ENCODE measurements around the gene FCN1.

The FCN1 gene

GRCh38 chr9:134863941-134864820, 53.5 kb downstream of the FCN1 start (continued):
- no peak for TF ChIP-seq CSDC2 (CRISPR knock-in tag; IDR thresholded peaks at IDR 0.05)
- no peak for TF ChIP-seq PPARA (CRISPR knock-in tag; IDR thresholded peaks at IDR 0.05; ENCODE audit: borderline replicate concordance)
- TF ChIP-seq ESRRG (CRISPR knock-in tag; IDR thresholded peaks at IDR 0.05) = no peak
- no peak for TF ChIP-seq ZNF70 (CRISPR knock-in tag; IDR thresholded peaks at IDR 0.05)
- TF ChIP-seq ISL1 (CRISPR knock-in tag; IDR thresholded peaks at IDR 0.05) = no peak
- no peak for TF ChIP-seq ZNF8 (CRISPR knock-in tag; IDR thresholded peaks at IDR 0.05)

GRCh38 chr9:134863306-134863902, 54.3 kb downstream of the FCN1 start:
- ATAC-seq = no peak
- no peak for TF ChIP-seq CREB5 (CRISPR knock-in tag; IDR thresholded peaks at IDR 0.05; ENCODE audit: low read depth)
- no peak for TF ChIP-seq ZFP30 (CRISPR knock-in tag; IDR thresholded peaks at IDR 0.05)
- no peak for TF ChIP-seq ZFP3 (CRISPR knock-in tag; IDR thresholded peaks at IDR 0.05)
- TF ChIP-seq TOX (CRISPR knock-in tag; IDR thresholded peaks at IDR 0.05; ENCODE audit: borderline replicate concordance) = no peak
- no peak for TF ChIP-seq ZNF70 (CRISPR knock-in tag; IDR thresholded peaks at IDR 0.05)
- TF ChIP-seq GLIS3 (CRISPR knock-in tag; IDR thresholded peaks at IDR 0.05) = no peak
- TF ChIP-seq PPARA (CRISPR knock-in tag; IDR thresholded peaks at IDR 0.05; ENCODE audit: borderline replicate concordance) = no peak
- TF ChIP-seq ESRRG (CRISPR knock-in tag; IDR thresholded peaks at IDR 0.05) = no peak
- TF ChIP-seq CSDC2 (CRISPR knock-in tag; IDR thresholded peaks at IDR 0.05) = no peak
- TF ChIP-seq TSHZ2 (CRISPR knock-in tag; IDR thresholded peaks at IDR 0.05) = no peak
- TF ChIP-seq PATZ1 (CRISPR knock-in tag; IDR thresholded peaks at IDR 0.05; ENCODE audit: borderline replicate concordance) = no peak
- TF ChIP-seq BACH2 (CRISPR knock-in tag; IDR thresholded peaks at IDR 0.05; ENCODE audit: borderline replicate concordance) = no peak
- TF ChIP-seq ZNF565 (CRISPR knock-in tag; conservative IDR thresholded peaks at IDR 0.05; ENCODE audit: low read depth) = no peak
- no peak for TF ChIP-seq TCF4 (CRISPR knock-in tag; IDR thresholded peaks at IDR 0.05; ENCODE audit: borderline replicate concordance)
- no peak for TF ChIP-seq ZC3H10 (CRISPR knock-in tag; IDR thresholded peaks at IDR 0.05)
- no peak for TF ChIP-seq ISL1 (CRISPR knock-in tag; IDR thresholded peaks at IDR 0.05)

- no peak for ATAC-seq
- TF ChIP-seq PPARA (CRISPR knock-in tag; IDR thresholded peaks at IDR 0.05; ENCODE audit: borderline replicate concordance) (no peak), TSHZ2 (CRISPR knock-in tag; IDR thresholded peaks at IDR 0.05) (no peak), PATZ1 (CRISPR knock-in tag; IDR thresholded peaks at IDR 0.05; ENCODE audit: borderline replicate concordance) (no peak), CREB5 (CRISPR knock-in tag; IDR thresholded peaks at IDR 0.05; ENCODE audit: low read depth) (no peak), TCF4 (CRISPR knock-in tag; IDR thresholded peaks at IDR 0.05; ENCODE audit: borderline replicate concordance) (no peak), GLIS3 (CRISPR knock-in tag; IDR thresholded peaks at IDR 0.05) (no peak), ESRRG (CRISPR knock-in tag; IDR thresholded peaks at IDR 0.05) (no peak), ARNTL (CRISPR knock-in tag; IDR thresholded peaks at IDR 0.05; ENCODE audit: borderline replicate concordance, low read depth) (no peak), TOX (CRISPR knock-in tag; IDR thresholded peaks at IDR 0.05; ENCODE audit: borderline replicate concordance) (no peak), CSRNP3 (CRISPR knock-in tag; IDR thresholded peaks at IDR 0.05) (no peak), RARB (CRISPR knock-in tag; IDR thresholded peaks at IDR 0.05) (no peak), ZNF565 (CRISPR knock-in tag; conservative IDR thresholded peaks at IDR 0.05; ENCODE audit: low read depth) (no peak)
These were observed 55.9 kb downstream of the FCN1 start for GRCh38 chr9:134861595-134862334.

Measured in SK-N-SH treated with all-trans-retinoic acid at 6 μM for 48 hours (cell line).